HG02943 (cell line): ENCODE data around the gene SP4.

Source experiments
- ATAC-seq: cut with Tn5 transposase; IDR thresholded peaks from one replicate; pipeline ENCODE4 v1.9.1; 2021; ENCODE audit warnings: mild to moderate bottlenecking, low read depth, moderate library complexity; ENCODE audit not compliant: unreplicated experiment

SP4 gene

DNA sequence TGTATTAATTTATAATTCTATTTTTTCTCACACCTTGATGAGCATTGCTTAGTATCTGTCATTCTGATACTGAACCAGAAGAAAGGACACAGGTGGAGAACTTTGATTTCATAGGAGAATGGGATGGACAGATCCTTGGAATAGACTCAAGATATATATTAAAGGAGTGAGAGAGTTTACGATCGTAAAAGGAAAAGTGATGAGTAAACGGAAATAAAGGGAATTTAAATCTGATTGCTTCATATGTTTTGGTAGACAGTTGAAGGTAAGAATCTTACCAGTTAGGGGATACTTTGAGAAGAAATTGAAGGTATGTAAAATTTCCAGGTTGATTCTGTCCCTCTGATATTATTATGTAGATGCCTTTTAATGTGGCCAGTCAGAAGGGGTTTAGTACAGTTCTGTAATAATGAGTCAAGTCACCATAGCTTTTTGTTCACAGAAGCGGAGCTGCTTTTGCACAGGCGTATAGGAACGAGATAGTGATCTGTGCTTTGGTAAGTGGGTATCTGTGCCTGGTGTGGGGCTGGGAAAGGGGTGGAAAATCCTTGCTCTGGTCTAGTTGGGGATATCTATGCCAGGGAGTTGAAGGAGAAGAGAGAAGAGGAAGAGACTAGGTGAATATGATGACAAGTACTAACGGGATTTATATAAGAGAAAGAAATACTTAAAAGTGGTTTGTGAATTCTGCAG, 15.4 kb downstream of the SP4 start:
- no peak for ATAC-seq

DNA sequence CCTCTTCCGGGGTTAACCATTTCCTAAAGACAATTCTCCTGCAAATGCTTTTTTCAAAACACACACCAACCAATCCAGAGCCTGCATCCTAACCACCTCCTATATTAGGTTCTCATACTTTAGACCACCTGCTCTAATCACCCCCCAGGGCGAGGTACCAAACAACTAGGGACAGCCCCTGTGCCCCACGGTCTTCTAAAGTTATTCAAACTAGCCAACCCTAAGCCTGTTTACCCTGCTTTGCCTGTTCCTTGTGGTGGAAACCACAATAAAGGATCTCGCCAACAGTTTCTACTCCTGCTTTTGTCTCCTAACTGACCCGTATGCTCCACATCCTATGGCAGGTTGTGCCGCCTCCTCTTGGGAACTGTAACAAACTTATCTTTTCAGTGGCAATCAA, 21.1 kb downstream of the SP4 start:
- no peak for ATAC-seq

DNA sequence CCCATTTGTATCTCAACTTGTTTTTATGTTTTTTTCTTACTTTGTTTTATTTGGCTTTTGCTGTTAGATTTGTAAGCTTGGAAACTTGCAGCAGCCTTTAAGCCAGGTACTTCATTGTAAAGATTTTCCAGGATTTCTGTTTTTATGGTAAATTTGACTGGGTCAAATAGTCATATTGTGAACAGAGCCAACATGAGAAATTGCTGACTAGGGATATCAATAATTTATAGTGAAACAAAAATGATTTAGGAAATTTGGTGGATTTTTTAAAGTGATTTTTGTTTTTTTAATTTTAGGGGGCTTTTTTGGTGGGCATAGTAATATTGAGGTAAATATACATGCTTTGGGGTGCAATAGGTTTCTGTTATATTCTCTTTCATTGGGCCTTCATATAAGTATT, 22.2 kb downstream of the SP4 start:
- no peak for ATAC-seq

DNA sequence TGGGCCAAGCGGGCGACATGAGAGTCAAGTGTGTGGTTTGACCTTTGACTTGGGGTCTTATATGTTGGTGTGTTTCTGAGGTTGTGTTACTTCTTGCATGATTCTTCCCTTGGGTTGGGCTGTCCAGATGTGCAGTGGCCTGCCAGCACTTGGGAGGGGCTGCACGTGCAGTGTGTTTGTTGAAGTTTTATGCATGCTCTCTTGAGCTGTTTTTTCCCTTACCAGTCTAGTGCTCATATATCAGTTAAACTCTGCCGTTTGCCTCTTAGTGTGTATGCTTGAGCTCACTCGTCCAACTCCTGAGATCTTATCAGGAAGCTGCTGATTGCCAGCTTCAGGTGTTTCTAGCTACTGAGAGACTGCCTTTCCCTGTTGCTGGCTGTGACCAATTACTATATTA, 23.1 kb downstream of the SP4 start:
- ATAC-seq = no peak

DNA sequence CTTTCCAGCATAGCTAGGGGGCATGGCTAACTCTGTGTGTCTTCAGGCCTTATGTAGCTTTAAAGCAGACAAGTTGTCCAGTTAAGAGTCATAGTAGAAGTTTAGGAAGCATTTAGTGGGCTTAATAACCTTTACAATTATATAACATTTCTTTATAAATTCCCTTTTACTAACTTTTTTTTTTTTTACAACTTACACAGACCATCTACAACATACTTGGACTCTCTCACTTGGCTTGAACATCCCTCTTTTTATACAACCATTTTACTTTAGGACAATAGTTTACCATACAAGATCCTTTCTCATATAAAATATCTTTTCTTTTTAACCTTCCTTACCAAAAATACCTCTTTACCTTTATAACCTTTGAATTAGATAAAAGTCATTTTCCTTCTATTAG, 26.3 kb downstream of the SP4 start:
- ATAC-seq = no peak

DNA sequence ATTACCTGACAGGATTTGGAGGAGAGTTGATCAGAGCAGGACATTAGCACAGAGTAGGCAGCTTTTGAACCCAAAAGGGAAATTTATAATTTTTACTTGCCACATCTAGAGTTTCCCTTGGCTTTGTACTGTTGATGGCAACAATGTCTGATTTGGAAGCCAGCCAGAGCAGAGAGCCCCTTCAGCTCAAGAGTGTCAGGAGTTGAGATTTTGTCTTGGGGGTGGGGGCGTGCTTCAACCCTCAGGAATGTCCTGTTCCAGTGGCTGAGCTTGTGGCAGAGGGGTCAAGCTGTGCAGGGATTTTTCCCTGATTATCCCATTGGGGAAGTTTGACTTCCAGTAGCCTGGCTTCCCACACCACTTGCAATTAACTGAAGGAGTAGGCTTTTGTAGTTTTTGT, 27.0 kb downstream of the SP4 start:
- ATAC-seq = no peak

DNA sequence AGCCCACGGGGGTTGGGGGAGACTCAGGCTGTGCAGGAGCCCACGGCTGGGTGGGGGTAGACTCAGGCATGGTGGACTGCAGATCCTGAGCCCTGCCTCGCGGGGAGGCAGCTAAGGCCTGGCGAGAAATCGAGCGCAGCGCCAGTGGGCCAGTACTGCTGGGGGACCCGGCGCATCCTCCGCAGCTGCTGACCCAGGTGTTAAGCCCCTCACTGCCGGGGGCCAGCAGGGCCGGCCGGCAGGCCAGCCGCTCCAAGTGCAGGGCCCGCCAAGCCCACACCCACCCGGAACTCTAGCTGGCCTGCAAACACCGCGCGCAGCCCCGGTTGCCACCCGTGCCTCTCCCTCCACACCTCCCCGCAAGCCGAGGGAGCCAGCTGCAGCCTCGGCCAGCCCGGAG, 33.4 kb downstream of the SP4 start:
- ATAC-seq = no peak

DNA sequence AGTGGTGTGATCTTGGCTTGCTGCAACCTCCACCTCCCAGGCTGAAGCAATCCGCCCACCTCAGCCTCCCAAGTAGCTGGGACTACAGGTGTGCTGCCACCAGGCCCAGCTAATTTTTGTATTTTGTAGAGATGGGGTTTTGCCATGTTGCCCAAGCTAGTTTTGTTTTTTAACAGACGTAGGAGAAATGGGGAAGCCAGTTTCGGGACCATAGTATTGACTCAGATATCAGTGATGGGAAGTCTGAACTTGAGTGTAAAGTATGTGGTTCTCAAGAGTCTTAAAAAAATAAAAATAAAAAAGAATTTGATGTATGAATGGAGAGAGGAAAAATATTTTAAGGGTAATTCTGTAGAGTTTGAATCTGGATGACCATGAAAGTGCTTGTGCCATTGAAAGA, 34.2 kb downstream of the SP4 start:
- ATAC-seq = no peak

DNA sequence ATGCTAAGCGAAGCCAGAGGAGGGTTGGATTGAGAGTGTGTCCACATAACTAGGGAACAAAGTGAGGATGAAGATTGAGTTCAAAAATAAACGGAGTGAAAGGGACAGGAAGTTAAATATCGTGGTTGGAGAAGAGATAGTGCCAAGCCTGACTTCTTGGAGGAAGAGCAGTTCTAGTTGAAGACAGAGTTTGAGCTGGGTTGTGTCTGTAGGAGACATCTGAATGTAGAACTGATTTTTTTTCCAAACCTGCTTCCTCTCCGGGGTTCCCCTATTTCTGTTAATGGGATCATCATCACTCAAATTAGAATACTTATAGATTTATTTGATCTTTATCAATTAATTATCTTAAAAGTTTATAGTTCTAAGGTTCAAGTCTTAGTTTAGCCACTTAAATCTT, 35.6 kb downstream of the SP4 start:
- no peak for ATAC-seq

DNA sequence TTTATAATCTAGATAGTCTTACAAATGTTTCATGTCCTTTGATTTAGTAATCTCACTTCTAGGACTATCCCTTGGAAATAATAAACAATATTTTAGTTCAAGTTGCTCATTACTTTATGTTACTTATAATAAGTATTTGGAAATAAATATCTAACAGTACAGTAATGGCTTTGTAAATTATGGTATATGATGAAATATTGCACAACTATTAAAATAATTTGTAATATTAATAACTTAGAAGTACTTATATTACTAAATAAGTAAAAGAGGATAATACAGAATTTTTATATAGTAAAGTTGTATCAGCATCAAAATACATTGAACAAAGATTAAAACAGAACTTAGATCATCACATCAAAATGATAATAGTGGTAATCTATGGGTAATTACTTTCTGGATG, 41.1 kb downstream of the SP4 start:
- no peak for ATAC-seq

DNA sequence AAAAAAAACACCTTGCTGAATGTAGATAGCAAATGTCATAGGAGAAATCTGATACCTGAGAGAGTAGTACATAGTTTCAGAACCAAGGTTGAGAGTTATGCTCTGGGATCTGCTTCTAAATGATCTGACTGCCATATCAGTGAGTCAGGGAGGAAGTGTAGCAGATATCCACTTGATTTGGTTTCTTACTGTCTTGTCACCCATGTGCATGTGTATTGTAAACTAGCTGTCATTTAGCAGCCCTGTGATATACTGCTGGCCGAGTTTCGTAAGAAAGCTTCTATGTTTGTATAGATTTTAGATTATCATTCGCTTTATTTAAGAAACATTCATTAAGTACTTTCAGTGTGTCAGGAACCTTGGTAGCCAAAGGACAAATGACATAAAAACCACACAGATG, 42.0 kb downstream of the SP4 start:
- no peak for ATAC-seq

DNA sequence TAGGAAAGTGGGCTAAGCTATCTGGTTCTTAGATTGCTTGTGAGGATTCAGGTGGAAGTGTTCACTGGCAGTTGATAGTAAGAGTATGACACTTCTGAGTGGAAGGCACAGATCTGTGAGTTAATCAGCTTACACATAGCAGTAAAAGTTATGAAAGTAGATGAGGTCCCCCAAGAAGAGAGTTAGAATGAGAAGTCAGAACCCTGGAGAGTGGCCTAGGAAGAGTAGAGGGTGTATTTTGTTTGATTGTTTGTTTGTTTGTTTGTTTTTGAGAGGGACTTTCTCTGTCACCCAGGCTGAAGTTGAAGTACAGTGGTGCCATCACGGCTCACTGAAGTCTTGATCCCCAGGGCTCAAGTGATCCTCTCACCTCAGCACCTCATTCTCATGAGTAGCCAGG, 44.1 kb downstream of the SP4 start:
- ATAC-seq = no peak

DNA sequence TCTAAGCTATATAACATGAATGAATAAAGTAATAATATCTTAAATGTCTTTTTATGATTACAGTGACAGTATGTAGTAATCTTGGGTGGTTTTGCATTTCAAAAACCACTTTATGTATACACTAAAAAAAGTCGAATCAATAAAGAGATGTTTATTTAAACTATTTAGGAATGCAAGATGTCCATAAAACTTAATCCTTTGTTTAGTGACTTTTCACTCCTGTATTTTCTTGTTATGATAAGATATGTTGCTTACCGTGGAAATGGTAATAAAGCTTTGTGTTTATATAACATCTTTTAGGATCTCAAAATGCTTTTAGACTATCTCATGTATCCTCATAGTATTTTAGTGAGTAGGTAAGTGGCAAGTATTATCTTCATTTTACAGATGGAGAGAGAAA, 48.5 kb downstream of the SP4 start:
- ATAC-seq = no peak

DNA sequence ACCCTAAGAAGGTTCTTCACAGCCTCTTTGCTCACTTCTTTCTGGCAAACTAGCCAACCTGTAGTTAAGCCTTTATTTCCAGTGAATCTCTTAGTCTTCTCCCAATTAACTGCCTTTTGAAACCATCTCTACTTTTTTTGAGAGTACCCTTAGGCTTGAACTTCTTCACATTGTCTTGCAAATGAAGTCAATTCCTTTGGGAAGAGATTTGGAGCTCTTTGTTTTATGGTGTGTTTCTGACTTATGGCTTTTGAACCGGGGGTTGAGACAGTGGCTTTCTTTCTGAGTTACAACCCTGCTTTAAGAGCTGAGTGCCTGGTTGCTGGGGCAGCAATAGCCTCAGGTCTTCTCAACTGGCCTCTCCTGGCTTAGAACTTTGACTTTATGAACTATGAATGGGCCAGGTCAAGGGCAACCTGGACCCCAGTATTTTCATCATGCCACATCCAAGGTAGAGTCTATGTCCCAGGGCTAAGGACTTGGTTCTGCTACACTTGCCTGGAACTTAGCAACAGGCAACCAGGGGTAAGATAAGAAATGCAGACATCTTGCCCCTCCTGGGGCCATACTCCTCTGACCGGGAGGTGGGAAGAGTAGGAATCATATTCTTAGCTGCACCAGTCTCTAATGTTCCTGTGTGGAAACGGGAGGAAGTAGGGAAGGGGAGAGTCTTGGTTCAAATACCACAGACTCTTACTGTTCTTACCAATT, 53.0 kb downstream of the SP4 start:
- no peak for ATAC-seq

DNA sequence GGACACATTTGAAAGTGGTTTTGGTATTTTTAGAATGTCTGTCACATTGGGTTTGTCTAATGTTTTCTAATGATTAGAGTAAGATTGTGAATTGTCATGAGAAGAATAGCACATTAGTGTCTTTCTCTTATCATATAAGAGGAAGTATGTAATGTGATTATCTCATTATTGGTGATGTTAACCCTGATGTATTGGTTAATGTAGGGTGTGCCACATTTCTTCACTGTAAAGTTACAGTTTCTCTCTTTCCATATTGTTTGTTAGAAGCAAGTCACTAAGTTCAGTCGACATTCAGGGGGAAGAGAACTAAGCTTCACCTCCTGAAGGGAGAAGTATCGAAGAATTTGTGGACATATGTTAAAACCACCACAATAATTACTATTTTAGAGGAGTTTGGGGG, 58.6 kb downstream of the SP4 start:
- ATAC-seq = no peak

DNA sequence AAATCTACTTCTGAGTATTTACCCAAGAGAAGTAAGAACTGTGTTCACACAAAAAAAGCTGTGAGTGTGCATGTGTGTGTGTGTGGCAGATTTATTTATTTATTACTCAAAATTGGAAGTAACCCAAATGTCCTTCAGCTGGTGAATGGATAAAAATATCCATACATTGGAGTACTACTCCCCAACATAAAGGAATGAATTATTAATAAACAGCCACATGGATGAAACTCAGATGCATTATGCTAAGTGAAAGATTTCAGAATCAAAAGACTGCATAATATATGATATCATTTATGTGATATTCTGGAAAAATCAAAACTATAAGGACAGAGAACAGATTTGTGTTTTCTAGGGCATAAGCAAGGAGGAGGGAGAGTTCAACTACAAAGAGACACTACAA, 67.8 kb downstream of the SP4 start:
- ATAC-seq = no peak

DNA sequence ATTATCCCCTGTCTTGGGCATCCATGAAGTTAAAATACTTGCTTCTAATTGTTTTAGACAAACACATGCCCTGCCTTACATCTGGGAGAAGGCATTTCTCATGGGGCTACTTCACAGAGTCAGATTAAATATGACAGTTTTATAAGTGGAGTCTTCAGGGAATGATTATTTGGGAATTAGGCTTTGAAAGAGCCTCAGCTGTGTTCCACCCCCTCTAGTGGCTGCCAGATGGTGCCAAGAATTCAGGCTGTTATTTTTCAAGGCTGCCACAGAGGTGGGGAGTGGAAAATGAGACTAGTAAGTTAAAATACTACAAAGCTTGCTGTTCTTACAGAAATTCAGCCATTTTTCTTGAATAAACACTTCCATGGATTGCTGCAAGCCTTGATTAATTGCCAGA, 69.2 kb downstream of the SP4 start:
- ATAC-seq = no peak

DNA sequence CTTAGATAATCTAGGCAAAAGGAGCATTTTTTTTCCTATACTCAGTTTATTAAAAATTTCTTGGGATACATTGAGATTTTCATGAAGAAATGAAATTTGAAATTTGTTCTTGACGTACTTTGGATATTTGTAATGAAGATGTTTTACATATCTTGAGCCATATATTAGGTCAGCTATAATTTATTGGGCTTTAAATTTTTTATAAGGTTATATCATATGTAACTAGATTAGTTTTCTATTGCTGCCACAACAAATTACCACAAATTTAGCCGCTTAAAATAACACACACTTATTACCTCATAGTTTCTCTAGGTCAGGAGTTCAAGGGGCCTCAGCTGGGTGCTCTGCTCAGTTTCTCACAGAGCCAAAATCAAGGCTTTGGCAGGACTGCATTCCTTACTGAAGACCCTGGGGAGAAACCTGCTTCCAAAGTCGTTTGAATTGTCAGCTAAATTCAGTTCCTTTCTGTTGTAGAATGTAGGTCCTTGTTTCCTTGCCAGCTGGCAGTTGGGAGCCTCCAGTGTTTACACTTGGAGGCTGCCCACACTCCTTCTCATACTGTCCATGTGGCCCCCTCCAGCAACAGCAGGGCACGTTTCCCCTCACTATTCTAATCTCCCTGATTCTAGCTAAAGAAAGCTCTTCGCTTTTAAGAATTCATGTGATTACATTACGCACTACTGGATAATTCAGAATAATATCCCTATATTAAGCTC, 72.4 kb downstream of the SP4 start:
- ATAC-seq = no peak

DNA sequence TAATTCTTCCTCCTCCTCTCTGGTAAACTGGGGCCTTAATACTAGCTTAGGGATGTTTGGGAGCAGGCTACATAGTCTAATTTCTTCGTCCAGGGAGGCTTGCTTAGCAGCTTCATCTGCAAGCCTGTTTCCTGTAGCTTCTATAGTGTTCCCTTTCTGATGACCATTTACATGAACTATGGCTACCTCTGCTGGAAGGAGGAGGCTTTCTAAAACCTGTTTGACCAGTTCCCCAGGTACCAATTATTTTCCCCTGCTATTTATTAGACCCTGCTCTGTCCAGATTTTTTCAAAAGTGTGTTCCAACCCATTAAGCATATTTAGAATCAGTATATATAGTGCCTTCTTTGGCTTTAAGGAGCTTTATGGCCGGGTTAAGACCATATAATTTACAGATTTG, 76.1 kb downstream of the SP4 start:
- no peak for ATAC-seq

DNA sequence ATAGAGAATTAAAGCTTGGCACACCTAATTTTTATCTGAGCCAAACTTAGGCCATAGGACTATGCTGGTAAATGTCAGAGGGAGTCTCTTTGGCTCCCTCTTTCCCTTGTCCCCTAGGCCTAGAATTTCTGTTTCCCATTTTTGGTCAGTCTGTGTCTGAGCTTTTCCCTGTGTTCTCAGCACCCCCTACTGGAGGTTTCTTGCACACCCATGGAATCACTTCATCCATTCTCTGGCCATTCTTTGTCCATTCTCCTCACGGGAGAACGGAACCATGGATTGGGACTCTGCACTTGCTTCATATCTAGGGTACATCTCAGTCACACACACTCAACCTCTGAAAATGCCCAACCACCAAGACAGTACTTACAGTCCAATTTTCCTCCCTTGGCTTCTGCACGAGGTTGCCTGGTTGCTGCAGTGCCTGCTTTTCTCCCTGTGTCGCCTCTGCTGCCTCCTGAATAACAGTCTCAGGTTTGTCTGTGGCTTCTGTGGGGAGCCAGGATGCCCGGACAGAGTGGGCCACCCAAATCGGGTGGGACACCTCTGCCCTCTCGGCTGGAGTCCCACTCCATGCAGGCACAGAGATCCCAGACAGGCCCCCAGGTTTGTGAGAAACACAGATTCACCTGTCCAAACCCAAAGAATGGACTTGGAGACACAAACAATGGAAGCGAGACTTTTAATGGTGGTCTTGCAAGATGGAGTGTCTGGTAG, 79.9 kb downstream of the SP4 start:
- no peak for ATAC-seq

DNA sequence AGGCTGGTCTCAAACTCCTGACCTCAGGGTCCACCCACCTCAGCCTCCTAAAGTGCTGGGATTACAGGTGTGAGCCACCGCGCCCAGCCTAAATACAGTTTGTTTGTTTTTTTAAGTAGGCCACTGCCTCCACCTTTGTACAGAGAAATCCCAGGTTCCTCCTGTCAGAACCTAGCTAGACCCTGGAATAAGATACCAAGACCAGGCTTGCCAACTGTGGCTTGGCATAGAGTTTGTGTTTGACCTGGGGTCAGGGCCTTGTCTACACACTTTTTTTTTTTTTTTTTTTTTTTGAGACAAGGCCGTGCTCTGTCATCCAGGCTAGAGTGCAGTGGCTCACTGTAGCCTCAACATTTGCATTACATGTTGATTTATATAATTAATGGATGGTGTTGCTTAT, 80.7 kb downstream of the SP4 start:
- no peak for ATAC-seq
